ENCODE results near the gene CELF5. TPM values are rescaled to one million over a fixed set of nuclear protein-coding genes. Genes with fewer than 3 reads are reported as not detected.
"Not testable (repeated sequence)": the region's sequence is repeated elsewhere in the genome, so short reads cannot be mapped to it uniquely, and the experiment has no call there.

The CELF5 gene
- total RNA-seq, 1 donor from 2014 or later = not detected

DNA sequence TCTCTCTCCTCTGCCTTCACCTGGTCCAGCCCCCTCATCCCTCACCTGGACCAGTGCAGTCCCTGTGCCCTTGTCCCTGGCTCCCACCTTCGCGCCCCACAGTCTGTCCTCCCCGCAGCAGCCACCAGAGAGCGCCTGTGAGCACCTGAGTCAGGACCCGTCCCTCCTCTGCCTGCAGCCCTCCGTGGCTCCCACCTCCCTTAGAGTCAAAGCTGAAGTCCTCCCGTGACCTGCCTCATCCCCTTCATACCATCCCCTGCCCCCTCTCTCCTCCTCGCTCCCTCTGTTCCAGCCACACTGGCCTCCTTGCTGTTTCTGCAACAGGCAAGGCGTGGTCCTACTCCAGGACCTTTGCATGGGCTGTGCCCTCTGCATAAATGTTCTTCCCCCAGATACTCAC lies 10.3 kb downstream of the CELF5 start:
- no peak for TF ChIP-seq CTCF (IDR thresholded peaks at IDR 0.05)
- Histone ChIP-seq H3K9me3 (no peaks in the 10 kb centered on the region), H3K27ac (no peak overlapping the region), H3K4me1 (no peaks in the 10 kb centered on the region), H3K4me3 (no peak overlapping the region), H3K27me3 (no peaks in the 10 kb centered on the region), H3K36me3 (no peaks in the 10 kb centered on the region)
- intact Hi-C loops (cut with DNase I) = no loop called here
- DNase-seq (ENCODE audit: low spot score in 2 of 2) = no peak

- H3K4me3 ChIP-seq; intact Hi-C loops (cut with DNase I); H3K9me3 ChIP-seq; DNase-seq (ENCODE audit: low spot score in 2 of 2); H3K27me3 ChIP-seq; H3K27ac ChIP-seq; H3K36me3 ChIP-seq; H3K4me1 ChIP-seq: not testable (repeated sequence)
Observed at GRCh38 chr19:3235604-3236003, 11.1 kb downstream of the CELF5 start.

DNA sequence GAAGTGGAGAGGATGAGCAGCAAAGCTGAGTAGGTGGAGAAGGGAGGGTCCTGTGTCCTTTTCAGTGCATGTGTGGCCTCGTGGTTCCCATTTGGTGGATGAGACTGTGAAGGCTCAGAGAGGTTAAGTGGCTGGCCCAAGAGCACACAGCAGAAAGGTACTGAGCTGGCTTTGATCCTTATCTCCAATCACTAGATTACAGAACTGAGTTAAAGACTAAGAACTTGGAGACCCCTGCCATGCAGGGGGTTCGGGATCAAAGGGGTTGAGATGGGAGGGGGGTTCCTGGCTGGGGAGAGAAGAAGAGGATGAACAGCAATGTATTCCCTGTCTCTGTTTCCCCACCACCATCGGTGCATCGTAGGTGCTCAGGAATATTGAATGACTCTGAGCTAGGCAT lies 11.8 kb downstream of the CELF5 start:
- intact Hi-C loops (cut with DNase I) = no loop called here
- no peaks in the 10 kb centered on the region for H3K9me3 ChIP-seq
- DNase-seq (ENCODE audit: low spot score in 2 of 2) = no peak
- no peak overlapping the region for H3K27ac ChIP-seq
- no peaks in the 10 kb centered on the region for H3K27me3 ChIP-seq
- no peaks in the 10 kb centered on the region for H3K4me1 ChIP-seq
- no peak overlapping the region for H3K4me3 ChIP-seq
- no peak for TF ChIP-seq CTCF (IDR thresholded peaks at IDR 0.05)
- no peaks in the 10 kb centered on the region for H3K36me3 ChIP-seq

DNA sequence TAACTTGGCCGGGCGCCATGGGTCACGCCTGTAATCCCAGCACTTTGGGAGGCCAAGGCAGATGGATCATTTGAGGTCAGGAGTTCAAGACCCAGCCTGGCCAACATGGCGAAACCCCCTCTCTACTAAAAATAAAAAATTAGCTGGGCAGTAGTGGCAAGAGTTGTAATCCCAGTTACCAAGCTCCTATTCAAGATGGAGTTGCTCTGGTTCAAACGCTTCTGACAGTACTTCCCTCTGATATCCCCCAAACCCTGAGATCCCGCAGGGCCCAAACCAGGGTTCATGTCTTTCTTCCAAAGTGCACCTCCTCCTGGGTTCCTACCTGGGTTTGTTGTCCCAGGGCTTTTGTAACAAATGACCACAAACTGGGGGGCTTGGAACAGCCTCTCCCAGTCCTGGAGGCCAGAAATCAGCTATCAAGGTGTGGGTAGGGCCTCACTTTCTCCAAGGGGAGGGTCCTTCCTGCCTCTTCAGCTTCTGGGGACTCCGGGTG lies 13.7 kb downstream of the CELF5 start:
- no peak for DNase-seq (ENCODE audit: low spot score in 2 of 2)
- intact Hi-C loops (cut with DNase I) = no loop called here

DNA sequence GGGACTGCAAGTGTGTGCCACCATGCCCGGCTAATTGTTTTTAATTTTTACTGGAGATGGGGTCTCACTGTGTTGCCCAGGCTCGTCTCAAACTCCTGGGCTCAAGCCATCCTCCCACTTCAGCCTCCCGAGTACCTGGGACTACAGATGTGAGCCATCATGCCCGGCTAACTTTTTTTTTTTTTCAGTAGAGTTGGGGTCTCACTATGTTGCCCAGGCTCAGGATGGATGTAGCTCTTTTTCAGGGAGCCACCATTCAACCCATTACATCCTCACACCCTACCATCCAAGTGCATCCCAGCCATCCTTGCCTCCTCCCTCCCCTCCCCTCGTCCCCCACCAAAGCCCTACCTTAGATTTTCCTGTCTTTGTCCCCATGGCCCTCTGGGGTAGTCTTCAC lies 14.9 kb downstream of the CELF5 start:
- no peaks in the 10 kb centered on the region for H3K9me3 ChIP-seq
- no peak overlapping the region for H3K4me3 ChIP-seq
- H3K27me3 ChIP-seq = no peaks in the 10 kb centered on the region
- TF ChIP-seq CTCF (IDR thresholded peaks at IDR 0.05) = no peak
- intact Hi-C loops (cut with DNase I) = no loop called here
- H3K36me3 ChIP-seq = no peaks in the 10 kb centered on the region
- H3K4me1 ChIP-seq = no peaks in the 10 kb centered on the region
- no peak overlapping the region for H3K27ac ChIP-seq
- no peak for DNase-seq (ENCODE audit: low spot score in 2 of 2)

More for the DNA sequence above, 13.7 kb downstream of the CELF5 start:
- no peaks in the 10 kb centered on the region for H3K4me1 ChIP-seq
- no peak overlapping the region for H3K4me3 ChIP-seq
- H3K27me3 ChIP-seq = no peaks in the 10 kb centered on the region
- TF ChIP-seq CTCF (IDR thresholded peaks at IDR 0.05) = no peak
- no peaks in the 10 kb centered on the region for H3K9me3 ChIP-seq
- no peak overlapping the region for H3K27ac ChIP-seq
- H3K36me3 ChIP-seq = no peaks in the 10 kb centered on the region

DNA sequence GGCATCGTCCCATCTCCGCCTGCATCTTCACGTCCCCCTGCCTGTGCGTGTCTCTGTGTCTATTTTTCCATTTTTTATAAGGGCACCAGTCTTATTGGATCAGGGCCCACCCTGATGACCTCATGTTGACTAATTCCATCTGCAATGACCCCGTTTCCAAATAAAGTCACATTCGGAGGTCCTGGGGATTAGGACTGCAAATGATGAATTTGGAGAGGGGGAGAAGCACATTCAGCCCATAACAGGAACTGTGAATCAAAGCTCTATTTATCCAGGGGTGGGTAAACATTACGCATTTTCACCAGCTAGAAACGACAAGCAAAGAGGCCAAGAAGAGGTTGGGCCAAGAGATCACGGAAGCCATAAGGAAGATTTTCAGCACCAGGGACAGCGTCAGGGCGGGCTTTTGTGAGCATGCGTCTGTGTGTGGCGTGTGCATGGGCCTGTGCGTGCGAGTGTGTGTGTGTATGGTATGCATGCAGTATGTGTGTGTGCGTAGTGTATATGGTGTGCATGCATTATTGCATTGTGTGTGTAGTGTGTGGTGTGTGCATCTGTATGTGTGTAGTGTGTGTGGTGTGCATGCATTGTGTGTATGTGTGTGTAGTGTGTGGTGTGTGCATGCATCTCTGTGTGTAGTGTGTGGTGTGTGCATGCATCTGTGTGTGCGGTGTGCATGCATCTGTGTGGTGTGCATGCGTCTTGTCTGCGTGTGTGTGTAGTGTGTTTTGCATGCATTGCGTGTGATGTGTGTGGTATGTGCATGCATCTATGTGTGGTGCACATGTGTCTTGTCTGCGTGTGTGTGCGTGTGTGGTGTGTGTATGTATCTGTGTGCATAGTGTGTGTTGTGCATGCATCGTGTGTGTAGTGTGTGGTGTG lies 19.6 kb downstream of the CELF5 start:
- Histone ChIP-seq H3K27ac (no peak overlapping the region), H3K4me3 (no peak overlapping the region), H3K9me3 (no peaks in the 10 kb centered on the region), H3K4me1 (no peaks in the 10 kb centered on the region), H3K27me3 (no peaks in the 10 kb centered on the region), H3K36me3 (no peaks in the 10 kb centered on the region)
- no peak for DNase-seq (ENCODE audit: low spot score in 2 of 2)
- TF ChIP-seq CTCF (IDR thresholded peaks at IDR 0.05) = no peak
- intact Hi-C loops (cut with DNase I) = no loop called here
